Measurements from ENCODE around the gene GDPD5.

- TF ChIP-seq CTCF (IDR thresholded peaks at IDR 0.05) (no peak), EP300 (IDR thresholded peaks at IDR 0.05) (no peak)
Observed at GRCh38 chr11:75556275-75556674, 30.5 kb upstream of the GDPD5 start.

Measured in ovary (tissue), 3 donors.